HG02852 (cell line): ENCODE measurements around the gene WASL.
"Not testable (repeated sequence)": the region's sequence is repeated elsewhere in the genome, so short reads cannot be mapped to it uniquely, and the experiment has no call there.

ENCODE experiments used
- ATAC-seq: cut with Tn5 transposase; IDR thresholded peaks from one replicate; pipeline ENCODE4 v1.9.1; 2021; ENCODE audit warnings: mild to moderate bottlenecking, moderate library complexity; ENCODE audit not compliant: unreplicated experiment

WASL gene

GRCh38 chr7:123735539-123735938, 13.3 kb downstream of the WASL start:
- ATAC-seq: no peak

- ATAC-seq: no peak
Measured at GRCh38 chr7:123734498-123734897, 14.3 kb downstream of the WASL start.

- ATAC-seq: no peak
Measured at GRCh38 chr7:123732413-123733091, 16.3 kb downstream of the WASL start.

GRCh38 chr7:123729218-123729578, 19.6 kb downstream of the WASL start:
- ATAC-seq: no peak

GRCh38 chr7:123727071-123727837, 21.5 kb downstream of the WASL start:
- ATAC-seq: no peak

GRCh38 chr7:123725586-123726171, 23.1 kb downstream of the WASL start:
- no peak for ATAC-seq

GRCh38 chr7:123724817-123725253, 24.0 kb downstream of the WASL start:
- ATAC-seq: peak; percentile 63

GRCh38 chr7:123723913-123724312, 24.9 kb downstream of the WASL start:
- no peak for ATAC-seq

- not testable (repeated sequence) for ATAC-seq
Measured at GRCh38 chr7:123720527-123720926, 28.3 kb downstream of the WASL start.

- ATAC-seq: no peak
Measured at GRCh38 chr7:123719197-123719721, 29.5 kb downstream of the WASL start.

GRCh38 chr7:123718773-123719172, 30.0 kb downstream of the WASL start:
- no peak for ATAC-seq

GRCh38 chr7:123717689-123718088, 31.1 kb downstream of the WASL start:
- no peak for ATAC-seq

- ATAC-seq: no peak
Measured at GRCh38 chr7:123716877-123717276, 31.9 kb downstream of the WASL start.

GRCh38 chr7:123715799-123716198, 33.0 kb downstream of the WASL start:
- no peak for ATAC-seq

- ATAC-seq: no peak
Measured at GRCh38 chr7:123715198-123715597, 33.6 kb downstream of the WASL start.

GRCh38 chr7:123714296-123715080, 34.3 kb downstream of the WASL start:
- no peak for ATAC-seq

- peak; percentile 49 for ATAC-seq
Measured at GRCh38 chr7:123712619-123713018, 36.2 kb downstream of the WASL start.

GRCh38 chr7:123711832-123712293, 36.9 kb downstream of the WASL start:
- ATAC-seq: peak; percentile 40

GRCh38 chr7:123710683-123711082, 38.1 kb downstream of the WASL start:
- no peak for ATAC-seq

- no peak for ATAC-seq
Measured at GRCh38 chr7:123709525-123709924, 39.3 kb downstream of the WASL start.
